Activated CD4-positive, alpha-beta memory T cell treated with anti-CD3 and anti-CD28 coated beads, Interleukin-2, amount 10 ng/mL, durations not matched to agents 7 days and 5 days (primary cell): ENCODE data around the gene DAPK1. TPM values are rescaled to one million over a fixed set of nuclear protein-coding genes. Genes with fewer than 3 reads are reported as not detected.

ENCODE experiments used
- CTCF ChIA-PET: fragments of 350-600 bp; sonication (Branson Sonifier 250); formaldehyde crosslinking; loops from one replicate; lab custom pipeline; 2021; ENCODE audit warnings: antibody characterized with exemption, inconsistent platforms; lab: Charles Lee
- POLR2A ChIA-PET: fragments of 350-600 bp; sonication (Branson Sonifier 250); formaldehyde crosslinking; loops from one replicate; lab custom pipeline; 2021; ENCODE audit warnings: antibody characterized with exemption; lab: Charles Lee
- DNase-seq: peaks from one replicate; pipeline ENCODE4 v3.0.0-alpha.2; 2020
- H3K27ac Mint-ChIP-seq: one replicate; pipeline ENCODE4 v1.8.0; 2021; ENCODE audit warnings: mild to moderate bottlenecking, mixed read lengths
- H3K27me3 Mint-ChIP-seq: one replicate; pipeline ENCODE4 v1.8.0; 2021; ENCODE audit warnings: mixed read lengths
- H3K36me3 Mint-ChIP-seq: one replicate; pipeline ENCODE4 v1.8.0; 2021; ENCODE audit warnings: low read depth, mixed read lengths
- H3K4me1 Mint-ChIP-seq: one replicate; pipeline ENCODE4 v1.8.0; 2021; ENCODE audit warnings: mixed read lengths
- H3K4me3 Mint-ChIP-seq: one replicate; pipeline ENCODE4 v1.8.0; 2021; ENCODE audit warnings: mild to moderate bottlenecking, mixed read lengths
- H3K9me3 Mint-ChIP-seq: one replicate; pipeline ENCODE4 v1.8.0; 2021; ENCODE audit warnings: mixed read lengths
- total RNA-seq, 2 experiments: library from RNA; stranded (reverse); gene quantifications; one replicate each; pipeline ENCODE4 v1.2.3, GENCODE V29; 2021

DAPK1 gene
- total RNA-seq, 2 experiments from 2014 or later, result 0.50 to 0.86 TPM

- DNase-seq, result no peak
- Mint-ChIP-seq H3K9me3 (no peaks in the 10 kb centered on the region), H3K4me1 (no peaks in the 10 kb centered on the region), H3K4me3 (no peak overlapping the region), H3K27ac (no peak overlapping the region), H3K36me3 (no peaks in the 10 kb centered on the region), H3K27me3 (peaks cover 2% of the 10 kb centered on the region)
- POLR2A ChIA-PET, result no interaction called here
- CTCF ChIA-PET, result no interaction called here
Observed at GRCh38 chr9:87592554-87593358, 95.1 kb downstream of the DAPK1 start.

- ChIA-PET CTCF (no interaction called here), POLR2A (no interaction called here)
- no peak for DNase-seq
- Mint-ChIP-seq H3K36me3 (no peaks in the 10 kb centered on the region), H3K27me3 (peaks cover 7% of the 10 kb centered on the region), H3K4me1 (no peaks in the 10 kb centered on the region), H3K4me3 (no peak overlapping the region), H3K9me3 (no peaks in the 10 kb centered on the region), H3K27ac (no peak overlapping the region)
Observed at GRCh38 chr9:87593359-87593980, 95.8 kb downstream of the DAPK1 start.

DNA sequence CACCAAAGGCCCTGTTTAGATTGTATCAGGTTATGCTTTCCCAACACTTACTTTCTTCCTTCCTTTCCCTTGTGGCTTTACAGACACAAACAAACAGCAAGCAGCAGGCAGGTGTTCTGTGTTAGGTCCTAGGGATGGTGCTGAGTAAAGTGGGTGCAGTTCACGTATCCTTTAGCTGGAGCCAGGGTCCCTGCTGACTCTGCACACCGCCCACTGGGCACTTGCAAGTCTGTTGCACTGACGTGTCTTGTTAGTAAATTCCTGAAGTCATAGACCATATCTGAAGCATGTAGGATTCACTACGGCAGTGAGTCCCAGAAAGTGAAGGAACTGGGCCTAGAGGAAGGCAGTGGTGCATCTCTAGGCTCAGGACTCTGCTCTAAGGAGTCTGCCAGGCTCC lies 96.5 kb downstream of the DAPK1 start:
- CTCF ChIA-PET, result no interaction called here
- Mint-ChIP-seq H3K36me3 (no peaks in the 10 kb centered on the region), H3K4me1 (no peaks in the 10 kb centered on the region), H3K4me3 (no peak overlapping the region), H3K9me3 (no peaks in the 10 kb centered on the region), H3K27me3 (peaks cover 13% of the 10 kb centered on the region), H3K27ac (no peak overlapping the region)
- no peak for DNase-seq
- POLR2A ChIA-PET, result no interaction called here

GRCh38 chr9:87594662-87595061 lies 97.0 kb downstream of the DAPK1 start:
- ChIA-PET CTCF (no interaction called here), POLR2A (no interaction called here)
- Mint-ChIP-seq H3K36me3 (no peaks in the 10 kb centered on the region), H3K4me1 (no peaks in the 10 kb centered on the region), H3K27me3 (peaks cover 13% of the 10 kb centered on the region), H3K9me3 (no peaks in the 10 kb centered on the region), H3K27ac (no peak overlapping the region), H3K4me3 (no peak overlapping the region)
- DNase-seq, result no peak

DNA sequence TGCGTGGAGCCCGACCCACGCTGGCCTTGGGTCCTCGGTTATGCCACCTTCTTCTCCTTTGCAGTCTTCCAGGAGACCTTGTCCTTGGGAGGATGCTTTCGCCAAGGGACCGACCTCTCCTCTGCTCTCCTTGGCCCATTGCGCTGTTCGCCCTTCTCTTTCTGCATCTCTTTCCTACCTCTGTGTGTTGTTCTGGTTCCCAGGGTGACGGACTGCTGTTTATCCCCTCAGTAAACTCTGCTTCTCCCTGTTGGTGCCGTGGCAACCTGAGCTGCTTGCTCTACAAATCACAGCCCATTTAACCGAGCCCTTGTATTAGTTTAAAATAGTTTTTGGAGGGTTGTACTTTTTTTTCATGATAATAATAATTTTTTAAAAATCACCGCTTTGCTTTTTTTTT lies 97.9 kb downstream of the DAPK1 start:
- H3K4me3 Mint-ChIP-seq, result no peak overlapping the region
- no peaks in the 10 kb centered on the region for H3K36me3 Mint-ChIP-seq
- no peak for DNase-seq
- H3K27ac Mint-ChIP-seq, result no peak overlapping the region
- no peaks in the 10 kb centered on the region for H3K4me1 Mint-ChIP-seq
- ChIA-PET CTCF (no interaction called here), POLR2A (no interaction called here)
- no peaks in the 10 kb centered on the region for H3K9me3 Mint-ChIP-seq
- peaks cover 15% of the 10 kb centered on the region for H3K27me3 Mint-ChIP-seq

DNA sequence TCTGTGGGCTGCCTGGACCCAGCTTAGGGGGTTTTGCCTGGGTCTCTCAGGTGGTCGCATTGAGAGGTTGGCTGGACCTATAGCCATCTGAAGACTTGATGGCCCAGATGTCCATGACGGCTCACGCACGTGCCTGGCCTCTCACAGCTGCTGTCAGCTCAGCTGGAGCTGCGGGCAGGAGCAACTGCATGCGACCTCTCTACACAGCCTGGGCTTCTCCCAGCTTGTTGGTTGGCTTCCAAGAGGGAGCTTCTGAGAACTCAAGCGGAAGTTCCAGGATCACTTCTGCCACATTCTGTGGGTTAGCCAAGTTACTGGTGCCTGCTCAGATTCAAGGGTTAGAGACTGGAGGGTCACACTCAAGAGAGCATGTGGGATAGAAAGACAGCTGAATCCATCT lies 99.2 kb downstream of the DAPK1 start:
- Mint-ChIP-seq H3K27ac (no peak overlapping the region), H3K4me3 (no peak overlapping the region), H3K36me3 (no peaks in the 10 kb centered on the region), H3K4me1 (no peaks in the 10 kb centered on the region), H3K27me3 (peaks cover 15% of the 10 kb centered on the region), H3K9me3 (no peaks in the 10 kb centered on the region)
- POLR2A ChIA-PET, result no interaction called here
- CTCF ChIA-PET, result no interaction called here
- DNase-seq, result no peak

DNA sequence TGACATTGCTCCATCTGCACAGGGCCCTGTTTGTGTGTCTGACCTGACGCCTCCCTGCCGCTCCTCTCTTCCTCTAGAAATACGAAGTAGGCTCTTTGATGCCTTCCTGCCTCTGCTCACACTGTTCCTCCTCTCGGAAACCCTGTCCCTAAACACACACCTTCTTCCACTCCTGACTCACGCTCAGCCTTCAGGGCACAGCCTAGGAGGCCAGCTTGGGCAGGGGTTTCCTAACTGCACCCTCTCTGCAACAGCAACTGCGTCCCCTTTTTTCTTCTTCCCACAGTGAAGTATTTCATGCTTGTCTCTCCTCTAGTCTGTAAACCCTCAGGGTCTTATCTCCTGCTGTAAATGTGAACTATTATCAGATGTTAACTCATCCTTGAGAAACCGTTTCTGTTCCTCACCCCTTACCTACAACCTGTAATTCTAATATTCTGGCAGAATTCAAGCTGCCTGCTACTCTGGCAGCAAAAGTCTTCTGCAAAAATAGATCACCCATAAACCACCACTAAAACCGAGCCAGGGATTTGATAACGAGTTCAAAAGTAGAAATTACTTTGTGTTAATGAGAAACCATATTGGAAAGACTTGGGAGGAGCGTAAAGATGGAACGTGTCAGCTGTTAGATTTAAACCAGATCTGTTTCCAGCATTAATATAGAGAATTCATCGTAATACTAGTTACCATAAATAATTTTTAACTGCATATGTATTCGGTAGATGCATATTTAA lies 100.2 kb downstream of the DAPK1 start:
- Mint-ChIP-seq H3K27me3 (peaks cover 15% of the 10 kb centered on the region), H3K27ac (no peak overlapping the region), H3K4me1 (no peaks in the 10 kb centered on the region), H3K36me3 (no peaks in the 10 kb centered on the region), H3K9me3 (no peaks in the 10 kb centered on the region), H3K4me3 (no peak overlapping the region)
- POLR2A ChIA-PET, result no interaction called here
- DNase-seq, result no peak
- CTCF ChIA-PET, result no interaction called here

GRCh38 chr9:87599901-87600610 lies 102.4 kb downstream of the DAPK1 start:
- Mint-ChIP-seq H3K36me3 (no peaks in the 10 kb centered on the region), H3K4me3 (no peak overlapping the region), H3K27ac (no peak overlapping the region), H3K27me3 (peaks cover 20% of the 10 kb centered on the region), H3K4me1 (no peaks in the 10 kb centered on the region), H3K9me3 (no peaks in the 10 kb centered on the region)
- no peak for DNase-seq
- CTCF ChIA-PET, result no interaction called here
- POLR2A ChIA-PET, result interaction anchor here (0.7 kb wide), 1 partner anchor 1711 kb away, joined by 4 read pairs; no protein-coding TSS in a partner anchor

- no peaks in the 10 kb centered on the region for H3K9me3 Mint-ChIP-seq
- no peak for DNase-seq
- CTCF ChIA-PET, result no interaction called here
- POLR2A ChIA-PET, result interaction anchor here (0.7 kb wide), 1 partner anchor 1710 kb away, joined by 4 read pairs; no protein-coding TSS in a partner anchor
- no peak overlapping the region for H3K27ac Mint-ChIP-seq
- H3K4me1 Mint-ChIP-seq, result peaks cover 2% of the 10 kb centered on the region
- no peak overlapping the region for H3K4me3 Mint-ChIP-seq
- H3K36me3 Mint-ChIP-seq, result no peaks in the 10 kb centered on the region
- H3K27me3 Mint-ChIP-seq, result peaks cover 25% of the 10 kb centered on the region
Observed at GRCh38 chr9:87601176-87601575, 103.5 kb downstream of the DAPK1 start.

DNA sequence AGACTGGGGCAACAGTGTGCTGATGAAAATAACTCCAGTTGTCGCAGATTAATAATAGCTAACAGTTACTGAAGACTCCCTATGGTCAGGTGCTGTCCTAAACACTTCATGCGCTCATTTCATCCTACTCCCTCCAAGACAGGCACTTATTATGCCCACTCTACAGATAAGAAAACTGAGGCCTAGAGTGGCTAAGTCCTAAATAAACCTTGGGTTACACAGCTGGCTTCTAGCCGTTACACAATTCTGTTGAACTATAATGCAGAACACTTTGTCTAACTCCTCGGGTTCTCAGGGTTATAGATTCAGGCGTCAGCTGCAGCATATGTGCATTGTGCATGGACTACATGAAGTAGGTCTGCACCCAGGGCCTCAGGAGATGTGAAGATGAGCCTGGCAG lies 103.9 kb downstream of the DAPK1 start:
- Mint-ChIP-seq H3K27me3 (peaks cover 25% of the 10 kb centered on the region), H3K27ac (no peak overlapping the region), H3K9me3 (no peaks in the 10 kb centered on the region), H3K4me3 (no peak overlapping the region), H3K36me3 (no peaks in the 10 kb centered on the region), H3K4me1 (peaks cover 2% of the 10 kb centered on the region)
- ChIA-PET POLR2A (no interaction called here), CTCF (no interaction called here)
- no peak for DNase-seq

DNA sequence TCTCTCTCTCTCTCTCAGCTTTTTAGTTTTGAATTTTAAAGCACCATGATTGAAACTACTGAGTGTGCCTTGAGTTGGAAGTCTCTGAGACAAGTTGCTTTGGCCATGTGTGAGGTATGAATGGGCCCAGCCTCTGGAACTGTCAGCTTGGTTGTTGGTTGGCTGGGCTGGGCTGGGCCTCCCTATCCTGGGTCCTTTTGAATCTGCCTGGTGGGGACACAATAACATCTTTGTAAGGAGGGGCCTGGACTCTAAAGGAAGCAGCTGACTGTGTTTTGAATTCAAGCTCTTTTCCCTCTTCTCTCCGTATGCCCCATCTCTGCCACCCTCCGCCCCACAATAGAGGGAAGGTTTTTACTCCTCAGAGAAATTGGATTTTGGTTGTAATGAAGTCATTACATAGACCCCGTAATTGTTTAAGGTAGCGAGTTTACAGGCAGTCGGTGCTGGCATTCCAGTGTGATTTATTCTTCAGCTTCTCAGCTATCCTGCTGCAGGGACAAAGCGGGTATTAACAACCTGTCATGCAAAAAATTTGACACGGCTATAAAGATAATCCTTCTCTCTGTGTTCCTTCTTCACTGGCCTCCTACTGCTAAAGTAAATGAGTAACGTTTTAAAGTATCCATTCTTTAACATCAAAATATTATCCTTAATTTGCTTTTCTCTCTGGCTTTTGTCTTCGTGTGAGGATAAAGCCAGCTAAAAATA lies 105.4 kb downstream of the DAPK1 start:
- Mint-ChIP-seq H3K36me3 (no peaks in the 10 kb centered on the region), H3K4me3 (no peak overlapping the region), H3K4me1 (peaks cover 2% of the 10 kb centered on the region), H3K27ac (no peak overlapping the region), H3K9me3 (no peaks in the 10 kb centered on the region), H3K27me3 (peaks cover 19% of the 10 kb centered on the region)
- DNase-seq, result no peak
- ChIA-PET POLR2A (no interaction called here), CTCF (no interaction called here)

DNA sequence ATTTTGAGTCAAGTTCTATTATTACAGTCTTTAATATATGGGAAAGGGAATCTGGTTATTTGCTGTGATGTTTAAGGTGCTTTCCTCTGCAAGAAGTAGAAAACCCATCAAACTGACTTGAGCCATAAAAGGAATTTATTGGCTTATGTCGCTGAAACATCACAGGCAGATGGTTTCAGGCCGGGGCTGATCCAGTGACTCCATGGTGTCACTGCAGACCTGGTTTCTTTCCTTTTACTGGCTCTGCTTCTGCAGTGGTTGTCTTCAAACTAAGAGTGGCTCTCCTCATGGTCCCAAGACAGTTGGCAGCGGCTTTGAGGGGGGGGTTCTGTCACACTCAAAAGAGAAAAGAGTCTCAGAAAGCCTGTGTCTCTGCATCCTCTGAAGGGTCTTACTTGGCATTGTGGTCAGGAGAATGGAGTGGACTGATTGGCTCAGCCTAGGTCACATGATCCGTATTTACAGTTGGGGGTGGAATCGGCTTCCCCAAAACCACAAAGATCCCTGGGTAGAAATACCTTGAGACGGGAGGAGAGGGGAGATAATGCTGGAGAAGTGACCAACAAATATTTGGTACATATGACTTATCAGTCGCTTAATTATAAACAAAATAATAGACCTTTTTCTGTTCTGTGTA lies 106.3 kb downstream of the DAPK1 start:
- Mint-ChIP-seq H3K9me3 (no peaks in the 10 kb centered on the region), H3K36me3 (no peaks in the 10 kb centered on the region), H3K4me3 (no peak overlapping the region), H3K4me1 (peaks cover 2% of the 10 kb centered on the region), H3K27me3 (peaks cover 12% of the 10 kb centered on the region), H3K27ac (no peak overlapping the region)
- DNase-seq, result no peak
- CTCF ChIA-PET, result no interaction called here
- POLR2A ChIA-PET, result no interaction called here
